ENCODE results near the gene HECA.

DNA sequence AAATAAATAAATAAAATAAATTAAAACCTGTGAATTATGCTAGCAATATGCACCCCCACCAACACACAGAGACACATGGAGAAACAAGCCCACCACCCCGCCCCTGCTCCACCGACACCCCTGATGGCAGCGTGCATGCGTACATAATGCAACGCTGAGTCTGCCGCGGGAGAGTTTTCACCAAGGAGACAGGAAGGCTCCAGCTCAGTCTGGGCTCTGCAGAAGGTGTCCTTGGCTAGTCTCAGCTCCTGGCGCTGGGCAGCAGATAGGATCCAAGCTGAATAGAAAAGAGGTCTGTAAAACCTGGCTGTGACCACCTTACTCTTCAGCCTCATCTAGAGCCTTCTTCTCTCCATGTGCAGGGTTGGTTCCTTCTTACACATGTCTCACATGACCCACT is 26.5 kb upstream of the HECA start:
- TF ChIP-seq CTCF (IDR thresholded peaks at IDR 0.05): no peak
- no peak for TF ChIP-seq POLR2A (IDR thresholded peaks at IDR 0.05)

Measured in thyroid gland (tissue), 4 donors.